GM18520 (cell line): Measurements from ENCODE around the gene SAAL1.
"Not testable (repeated sequence)": the region's sequence is repeated elsewhere in the genome, so short reads cannot be mapped to it uniquely, and the experiment has no call there.

Experiments
- ATAC-seq: cut with Tn5 transposase; IDR thresholded peaks from one replicate; pipeline ENCODE4 v1.9.1; 2021; ENCODE audit not compliant: unreplicated experiment

The SAAL1 gene, protein sequence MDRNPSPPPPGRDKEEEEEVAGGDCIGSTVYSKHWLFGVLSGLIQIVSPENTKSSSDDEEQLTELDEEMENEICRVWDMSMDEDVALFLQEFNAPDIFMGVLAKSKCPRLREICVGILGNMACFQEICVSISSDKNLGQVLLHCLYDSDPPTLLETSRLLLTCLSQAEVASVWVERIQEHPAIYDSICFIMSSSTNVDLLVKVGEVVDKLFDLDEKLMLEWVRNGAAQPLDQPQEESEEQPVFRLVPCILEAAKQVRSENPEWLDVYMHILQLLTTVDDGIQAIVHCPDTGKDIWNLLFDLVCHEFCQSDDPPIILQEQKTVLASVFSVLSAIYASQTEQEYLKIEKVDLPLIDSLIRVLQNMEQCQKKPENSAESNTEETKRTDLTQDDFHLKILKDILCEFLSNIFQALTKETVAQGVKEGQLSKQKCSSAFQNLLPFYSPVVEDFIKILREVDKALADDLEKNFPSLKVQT

DNA sequence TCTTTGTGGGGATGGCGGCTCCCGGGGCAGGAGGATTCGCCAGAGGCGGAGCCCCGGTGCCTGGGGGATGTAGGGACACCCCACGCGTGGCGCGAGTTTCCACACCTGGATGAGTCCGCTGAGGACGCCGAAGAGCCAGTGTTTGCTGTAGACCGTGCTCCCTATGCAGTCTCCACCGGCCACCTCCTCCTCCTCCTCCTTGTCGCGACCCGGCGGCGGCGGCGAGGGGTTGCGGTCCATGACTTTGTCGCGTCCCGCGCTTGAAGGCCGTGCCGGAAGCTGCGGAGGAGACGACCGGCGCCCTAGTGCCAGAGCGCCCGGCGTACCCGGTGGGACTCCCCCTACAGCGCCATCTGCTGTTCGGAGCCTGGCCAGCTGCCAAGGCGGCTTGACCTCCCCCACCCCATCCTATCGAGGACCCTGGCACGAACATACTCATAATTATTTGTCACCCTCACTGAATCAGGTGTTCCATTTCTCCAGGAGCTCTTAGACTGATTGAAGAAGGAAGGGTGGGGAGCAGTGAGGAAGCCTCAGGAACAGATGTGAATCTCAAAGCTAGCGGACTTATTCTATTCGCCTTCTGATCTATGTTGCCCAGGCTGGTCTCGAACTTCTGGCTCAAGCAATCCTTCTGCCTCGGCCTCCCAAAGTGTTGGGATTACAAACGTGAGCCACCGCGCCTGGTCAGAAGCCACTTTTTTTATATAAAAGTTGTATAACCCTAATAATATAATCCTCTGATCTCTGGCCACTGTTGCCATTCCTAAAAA is at the start of gene SAAL1:
Gene SAAL1, minus strand, starts transcription at position 281 of the 773 bp plus-strand sequence. Its CDS starts 41 bp downstream, at position 240.
- peak; percentile 84 for ATAC-seq

DNA sequence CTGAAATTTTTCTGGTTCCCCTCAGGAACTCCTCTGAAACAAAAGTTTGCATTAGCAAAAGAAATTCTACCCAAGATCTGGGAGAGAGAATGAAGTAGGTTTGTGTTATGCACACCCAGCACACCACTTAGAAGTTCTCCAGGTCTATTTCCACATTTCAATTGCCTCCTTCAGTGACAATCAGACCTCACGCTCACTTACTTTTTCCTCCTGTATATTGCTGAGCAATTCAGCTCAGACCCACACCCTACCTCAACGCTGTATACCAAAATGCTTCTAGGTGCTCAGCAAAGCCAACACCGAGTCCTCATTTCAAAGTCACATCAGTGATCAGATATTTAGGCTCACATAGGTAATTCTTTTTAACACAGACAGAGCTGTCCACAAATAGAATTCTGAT is 45.7 kb upstream of the SAAL1 start:
- no peak for ATAC-seq

DNA sequence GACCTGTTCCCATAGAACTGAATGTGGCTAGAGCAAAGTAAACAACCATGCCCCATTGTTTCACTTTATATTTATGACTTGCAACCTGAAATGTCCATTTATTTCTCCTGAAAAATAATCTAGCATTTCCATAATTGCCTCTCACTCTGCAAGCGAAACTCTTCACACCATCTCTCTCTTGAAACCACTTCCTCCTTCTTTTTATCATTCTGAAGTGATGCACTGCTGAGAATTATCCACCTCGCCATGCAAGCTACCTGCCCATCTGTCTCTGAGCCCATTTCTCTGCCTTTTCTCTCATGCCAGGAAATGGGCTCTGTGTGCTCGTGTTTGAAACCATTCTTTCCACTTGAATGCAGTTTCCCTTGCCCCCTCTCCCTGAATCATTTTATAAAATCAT is 40.0 kb upstream of the SAAL1 start:
- no peak for ATAC-seq

DNA sequence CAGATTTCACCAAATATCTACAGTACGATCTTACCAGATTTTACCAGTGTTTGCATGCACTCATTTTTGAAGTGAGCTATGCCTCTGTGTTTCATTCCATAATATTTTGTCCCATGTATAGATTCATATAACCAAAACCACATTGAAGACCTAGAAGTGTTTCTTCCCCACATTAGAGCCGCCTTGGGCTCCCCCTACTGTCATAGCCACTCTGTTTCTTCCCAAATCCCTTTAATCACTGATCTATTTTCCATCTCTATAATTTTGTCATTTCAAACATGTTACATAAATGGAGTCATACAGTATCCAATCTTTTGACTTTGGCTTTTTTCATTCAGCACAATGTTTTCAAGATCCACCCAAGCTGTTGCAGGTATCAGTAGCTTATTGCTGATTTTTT is 39.1 kb upstream of the SAAL1 start:
- no peak for ATAC-seq

DNA sequence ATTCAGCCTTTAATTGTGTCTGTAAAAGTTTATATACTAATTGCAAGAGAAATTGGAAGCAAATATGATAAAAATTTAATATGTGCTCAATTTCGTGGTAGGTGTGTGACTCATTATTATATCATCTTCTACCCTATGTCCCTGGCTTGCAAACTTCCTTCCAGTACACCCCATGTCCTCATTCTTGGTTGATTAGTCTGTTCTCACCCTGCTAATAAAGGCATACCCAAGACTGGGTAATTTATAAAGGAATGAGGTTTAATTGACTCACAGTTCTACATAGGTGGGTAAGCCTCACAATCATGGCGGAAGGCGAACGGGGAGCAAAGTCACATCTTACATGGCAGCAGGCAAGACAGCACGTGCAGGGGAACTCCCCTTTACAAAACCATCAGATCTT is 38.4 kb upstream of the SAAL1 start:
- no peak for ATAC-seq

DNA sequence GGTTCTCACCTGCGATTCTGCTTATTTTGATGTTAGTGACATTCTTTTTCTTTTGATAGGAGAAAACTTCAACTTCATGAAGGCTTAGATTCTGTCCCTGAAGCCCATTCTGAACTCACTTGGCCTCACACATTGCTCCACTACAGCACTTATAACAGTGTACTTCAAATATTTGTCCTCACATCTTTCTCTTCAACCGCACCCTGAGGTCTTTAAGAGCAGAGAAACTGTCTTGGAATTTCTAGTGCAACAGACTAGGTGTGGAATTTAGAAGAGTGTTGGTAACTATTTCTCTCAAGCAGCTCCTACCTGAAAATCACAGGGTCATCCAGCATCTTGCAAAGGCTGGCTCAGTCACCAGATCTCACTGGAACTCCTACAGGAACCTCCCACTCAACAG is 34.3 kb upstream of the SAAL1 start:
- ATAC-seq = no peak

DNA sequence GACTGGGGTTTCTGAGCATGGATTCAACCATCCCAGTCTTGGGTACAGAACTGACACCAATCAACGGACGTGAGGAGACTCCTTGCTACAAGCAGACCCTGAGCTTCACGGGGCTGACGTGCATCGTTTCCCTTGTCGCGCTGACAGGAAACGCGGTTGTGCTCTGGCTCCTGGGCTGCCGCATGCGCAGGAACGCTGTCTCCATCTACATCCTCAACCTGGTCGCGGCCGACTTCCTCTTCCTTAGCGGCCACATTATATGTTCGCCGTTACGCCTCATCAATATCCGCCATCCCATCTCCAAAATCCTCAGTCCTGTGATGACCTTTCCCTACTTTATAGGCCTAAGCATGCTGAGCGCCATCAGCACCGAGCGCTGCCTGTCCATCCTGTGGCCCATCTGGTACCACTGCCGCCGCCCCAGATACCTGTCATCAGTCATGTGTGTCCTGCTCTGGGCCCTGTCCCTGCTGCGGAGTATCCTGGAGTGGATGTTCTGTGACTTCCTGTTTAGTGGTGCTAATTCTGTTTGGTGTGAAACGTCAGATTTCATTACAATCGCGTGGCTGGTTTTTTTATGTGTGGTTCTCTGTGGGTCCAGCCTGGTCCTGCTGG is 31.4 kb upstream of the SAAL1 start:
- ATAC-seq = no peak

DNA sequence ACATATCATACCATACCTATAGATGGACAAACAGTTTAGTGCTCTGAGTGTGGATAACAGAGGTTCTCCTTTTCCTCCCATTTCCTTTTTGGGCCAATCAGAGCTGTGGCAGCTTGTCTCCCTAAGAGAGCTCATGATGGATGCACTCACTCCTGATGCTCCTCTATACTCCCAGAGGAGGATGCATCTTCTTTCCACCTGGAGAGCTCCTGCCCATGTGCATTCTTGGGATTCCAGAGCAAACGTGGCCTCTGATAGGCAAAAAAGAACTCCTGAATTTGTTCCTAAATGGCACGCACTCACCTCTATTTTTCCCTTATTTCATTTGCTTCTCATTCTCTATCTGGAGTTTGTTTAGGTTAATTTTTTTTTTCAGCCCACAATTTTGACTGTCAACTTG is 29.4 kb upstream of the SAAL1 start:
- no peak for ATAC-seq

DNA sequence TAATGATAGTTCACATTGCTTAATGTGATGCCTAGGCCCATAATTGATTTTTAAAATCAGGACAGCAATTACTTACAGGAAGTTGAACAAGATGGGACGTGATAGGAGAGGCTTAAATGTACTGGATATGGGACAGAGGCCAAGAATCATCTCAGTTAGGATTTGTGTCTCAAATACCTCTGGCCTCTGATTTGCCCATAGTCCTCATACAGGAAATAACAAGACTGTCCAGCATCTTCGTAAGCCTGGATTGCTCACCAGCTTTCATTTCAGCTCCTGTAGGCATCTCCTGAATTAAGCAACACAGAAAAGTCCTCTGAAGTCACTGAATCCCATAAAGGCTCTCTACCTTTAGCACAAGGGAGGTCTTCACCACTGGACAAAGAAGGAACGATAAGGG is 26.5 kb upstream of the SAAL1 start, which contains the start of gene MRGPRX3:
Gene MRGPRX3, plus strand, starts transcription at position 231 of the 400 bp plus-strand sequence. CDS start 4,632 bp downstream, outside the sequence.
- no peak for ATAC-seq

DNA sequence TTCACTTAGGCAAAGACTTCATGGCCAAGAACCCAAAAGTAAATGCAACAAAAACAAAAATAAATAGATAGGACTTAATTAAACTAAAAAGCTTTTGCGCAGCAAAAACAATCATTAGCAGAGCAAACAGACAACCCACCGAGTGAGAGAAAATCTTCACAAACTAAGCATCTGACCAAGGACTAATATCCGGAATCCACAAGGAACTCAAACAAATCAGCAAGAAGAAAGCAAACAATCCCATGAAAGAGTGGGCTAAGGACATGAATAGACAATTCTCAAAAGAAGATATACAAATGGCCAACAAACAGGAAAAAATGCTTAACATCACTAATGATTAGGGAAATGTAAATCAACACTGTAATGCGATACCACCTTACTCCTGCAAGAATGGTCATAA is 25.2 kb upstream of the SAAL1 start:
- ATAC-seq = not testable (repeated sequence)

DNA sequence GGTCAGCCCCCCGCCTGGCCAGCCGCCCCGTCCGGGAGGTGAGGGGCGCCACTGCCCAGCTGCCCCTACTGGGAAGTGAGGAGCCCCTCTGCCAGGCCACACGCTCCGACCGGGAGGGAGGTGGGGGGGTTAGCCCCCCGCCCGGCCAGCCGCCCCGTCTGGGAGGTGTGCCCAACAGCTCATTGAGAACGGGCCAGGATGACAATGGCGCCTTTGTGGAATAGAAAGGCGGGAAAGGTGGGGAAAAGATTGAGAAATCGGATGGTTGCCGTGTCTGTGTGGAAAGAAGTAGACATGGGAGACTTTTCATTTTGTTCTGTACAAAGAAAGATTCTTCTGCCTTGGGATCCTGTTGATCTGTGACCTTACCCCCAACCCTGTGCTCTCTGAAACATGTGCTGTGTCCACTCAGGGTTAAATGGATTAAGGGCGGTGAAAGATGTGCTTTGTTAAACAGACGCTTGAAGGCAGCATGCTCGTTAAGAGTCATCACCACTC is 15.5 kb upstream of the SAAL1 start:
- not testable (repeated sequence) for ATAC-seq

DNA sequence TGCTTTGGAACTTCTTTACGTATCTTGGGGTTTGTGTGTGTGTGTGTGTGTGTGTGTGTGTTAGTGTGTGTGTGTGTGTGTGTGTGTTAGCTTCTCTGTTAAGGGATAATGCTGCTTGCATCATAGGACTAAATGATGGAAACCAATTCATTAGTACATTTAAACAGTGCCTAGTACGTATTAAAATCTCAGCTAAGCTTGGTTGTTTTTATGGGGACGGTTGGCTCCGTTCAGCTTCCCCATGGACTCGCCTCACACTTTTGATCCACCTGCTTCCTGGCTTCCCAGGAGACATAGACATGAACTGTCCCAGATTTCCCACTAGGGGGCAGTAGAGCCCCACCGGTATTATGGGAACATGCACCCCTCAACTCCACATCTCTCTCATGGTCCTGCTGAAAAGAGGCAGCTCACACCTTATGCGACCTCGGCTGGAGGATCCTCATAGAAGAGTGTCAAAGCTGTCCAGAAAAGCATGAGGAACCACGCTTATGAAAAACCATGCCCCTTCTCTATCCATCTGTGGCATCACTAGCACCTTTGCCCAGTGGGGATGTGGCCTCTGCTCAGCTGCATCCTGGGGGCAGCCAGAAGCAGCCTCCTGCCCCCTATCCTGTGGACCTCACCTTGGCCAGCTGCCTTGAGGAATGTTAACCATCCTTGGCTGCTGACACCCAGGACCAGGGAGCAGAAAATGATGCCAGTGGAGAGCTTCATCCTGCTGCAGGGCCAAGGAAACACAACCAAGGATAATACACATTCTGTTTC is 9.7 kb upstream of the SAAL1 start:
- ATAC-seq = peak; percentile 71

DNA sequence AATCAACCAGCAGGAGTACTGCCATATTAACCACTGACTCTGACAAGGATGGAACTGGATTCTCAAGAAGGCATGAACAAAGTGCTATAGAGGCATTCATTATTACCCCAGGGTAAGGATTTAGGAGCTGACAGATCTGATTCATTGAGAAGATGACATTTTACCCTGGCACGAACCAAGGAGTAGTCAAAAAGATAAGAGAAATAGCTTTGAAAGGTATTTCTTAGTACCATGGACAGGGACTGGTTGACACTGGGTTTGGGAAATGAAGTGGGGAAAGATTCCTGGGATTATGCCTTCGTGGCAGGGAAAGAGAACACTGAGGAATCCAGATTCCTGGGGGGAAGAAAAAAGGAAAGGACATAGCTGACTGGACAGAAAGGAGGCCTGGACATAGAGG is 5.1 kb upstream of the SAAL1 start:
- ATAC-seq = no peak

DNA sequence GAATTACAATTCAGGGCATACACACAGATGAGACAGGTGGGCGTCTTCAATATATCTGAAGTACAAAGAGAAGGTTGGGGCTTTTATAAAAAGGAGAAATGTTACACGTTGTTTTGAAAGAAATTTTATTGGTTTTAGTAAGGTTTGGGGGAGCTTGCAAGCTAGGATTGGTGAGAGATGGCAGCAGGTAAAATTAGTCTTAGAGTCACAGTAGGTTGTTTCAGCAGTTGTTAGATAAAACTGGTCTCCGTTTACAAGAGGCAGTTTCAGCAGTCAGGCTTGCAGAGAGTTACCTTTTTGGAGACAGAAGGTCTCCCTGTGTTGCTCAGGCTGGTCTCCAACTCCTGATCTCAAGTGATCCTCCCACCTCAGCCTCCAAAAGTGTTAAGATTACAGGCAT is 2.4 kb upstream of the SAAL1 start:
- no peak for ATAC-seq

DNA sequence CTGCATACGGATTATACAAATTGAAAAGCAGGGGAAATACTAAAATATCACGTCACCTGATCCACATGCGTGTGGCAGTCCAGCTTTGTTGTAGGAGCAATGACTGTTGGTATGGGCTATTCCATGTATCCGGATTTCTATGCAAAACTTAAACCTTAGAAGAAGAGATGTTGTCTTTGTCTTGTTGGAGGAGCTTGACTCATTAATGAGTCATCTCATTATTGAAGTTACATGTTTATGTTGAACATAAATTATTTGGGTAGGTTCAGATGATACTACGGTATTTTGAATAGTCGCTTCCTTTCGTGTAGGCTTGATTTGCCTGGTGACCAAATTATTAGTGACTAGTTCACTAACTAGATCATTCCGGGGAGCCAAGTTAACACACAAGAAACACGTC is 806 bp upstream of the SAAL1 start:
- no peak for ATAC-seq

DNA sequence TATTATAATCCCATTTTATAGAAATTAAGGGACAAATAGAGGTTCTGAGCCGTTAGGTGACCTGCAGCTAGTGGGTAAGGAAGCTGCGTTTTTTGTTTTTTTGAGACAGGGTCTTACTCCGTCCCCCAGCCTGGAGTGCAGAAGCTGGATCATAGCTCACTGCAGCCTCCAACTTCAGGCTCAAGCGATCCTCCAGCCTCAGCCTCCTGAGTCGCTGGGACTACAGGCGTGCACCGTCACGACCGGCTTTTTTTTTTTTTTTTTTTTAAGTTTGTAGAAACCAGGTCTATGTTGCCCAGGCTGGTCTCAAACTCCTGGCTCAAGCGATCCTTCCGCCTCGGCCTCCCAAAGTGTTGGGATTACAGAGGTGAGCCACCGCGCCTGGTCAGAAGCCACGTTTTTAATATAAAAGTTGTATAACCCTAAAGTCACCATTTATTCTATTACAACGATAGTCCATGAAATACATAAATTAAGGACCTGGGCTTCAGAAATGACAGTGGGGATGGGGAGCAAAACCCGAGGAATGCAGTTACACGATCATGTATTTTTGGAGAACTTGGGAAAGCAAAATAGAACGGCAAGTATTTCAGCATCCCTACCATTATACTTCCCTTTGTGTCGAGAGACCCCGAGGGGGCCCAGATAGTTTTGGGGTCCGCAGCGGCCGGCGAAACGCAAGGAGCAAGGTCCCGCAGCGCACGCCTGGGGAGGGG is 638 bp downstream of the SAAL1 start:
- ATAC-seq = no peak

DNA sequence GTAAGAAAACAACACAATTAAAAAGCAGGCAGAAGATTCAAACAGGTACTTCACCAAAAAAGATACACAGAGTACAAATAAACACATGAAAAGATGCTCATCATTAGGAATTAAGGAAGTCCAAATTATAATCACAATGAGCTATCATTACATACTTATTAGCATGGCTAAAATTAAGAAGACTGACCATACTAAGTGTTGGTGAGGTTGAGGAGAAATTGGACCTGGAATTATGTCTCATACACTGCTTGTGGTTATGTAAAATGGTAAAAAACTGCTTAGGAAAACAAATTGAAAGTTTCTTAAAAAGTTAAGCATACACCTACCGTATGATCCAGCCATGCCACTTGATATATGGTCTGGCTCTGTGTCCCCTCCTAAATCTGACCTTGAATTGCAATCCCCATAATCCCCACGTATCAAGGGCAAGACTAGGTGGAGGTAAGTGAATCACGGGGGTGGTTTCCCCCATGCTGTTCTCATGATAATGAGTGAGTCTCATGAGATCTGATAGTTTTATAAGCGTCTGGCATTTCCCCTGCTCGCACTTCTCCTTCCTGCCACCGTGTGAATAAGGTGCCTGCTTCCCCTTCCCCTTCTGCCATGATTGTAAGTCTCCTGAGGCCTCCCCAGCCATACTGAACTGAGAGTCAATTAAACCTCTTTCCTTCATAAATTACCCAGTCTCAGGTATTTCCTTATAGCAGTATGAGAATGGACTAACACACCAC is 4.8 kb downstream of the SAAL1 start:
- no peak for ATAC-seq

DNA sequence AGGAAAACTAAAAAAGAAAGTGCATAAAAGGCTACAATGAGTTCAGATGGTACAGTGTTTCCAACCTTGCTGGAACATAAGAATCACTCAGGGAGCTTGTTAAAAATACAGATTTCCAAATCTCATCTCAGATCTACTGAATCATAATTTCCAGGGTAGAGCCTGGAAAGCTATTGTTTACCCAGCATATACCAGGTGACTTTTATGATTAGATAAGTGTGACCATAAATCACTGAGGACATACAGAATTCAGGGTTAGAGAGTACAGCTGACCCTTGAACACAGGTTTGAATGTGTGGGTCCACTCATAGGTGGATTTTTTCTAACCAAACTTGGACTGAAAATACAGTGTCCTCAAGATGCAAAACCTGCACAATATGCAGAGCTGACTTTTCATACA is 11.9 kb downstream of the SAAL1 start:
- ATAC-seq = no peak

DNA sequence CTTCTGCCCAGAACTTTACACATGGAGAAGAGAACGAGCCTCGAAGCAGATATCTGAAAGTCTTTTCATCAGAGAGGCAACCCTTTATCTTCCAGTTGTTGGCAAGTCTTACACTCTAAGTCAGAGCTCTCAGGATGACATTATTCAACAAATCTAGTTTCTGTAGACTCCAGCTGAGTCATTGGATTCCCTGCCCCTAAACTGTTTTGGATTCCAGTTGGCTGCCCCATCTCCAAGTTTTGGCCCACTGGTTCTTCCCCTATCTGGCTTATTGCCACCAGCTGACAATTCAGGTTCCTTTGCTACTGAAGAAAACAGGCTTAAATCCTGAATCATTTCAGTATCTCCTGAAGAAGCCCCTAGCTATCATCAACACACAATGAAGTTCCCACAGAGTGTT is 14.2 kb downstream of the SAAL1 start:
- no peak for ATAC-seq
